Immature natural killer cell (primary cell): ENCODE data around the gene ABHD2. TPM values are rescaled to one million over a fixed set of nuclear protein-coding genes. Genes with fewer than 3 reads are reported as not detected.

Experiments
- DNase-seq, 3 donors: peaks; one replicate each; pipeline ENCODE4 v3.0.0; 2022; ENCODE audit warnings: mixed read lengths in 1 of 3
- H3K27ac Mint-ChIP-seq, 6 donors: one replicate each; pipeline ENCODE4 v1.8.0; 2020; ENCODE audit warnings: mixed read lengths in 6 of 6, mild to moderate bottlenecking in 5 of 6, inconsistent platforms in 4 of 6, moderate library complexity in 3 of 6
- H3K27me3 Mint-ChIP-seq, 3 donors: one replicate each; pipeline ENCODE4 v1.8.0; 2020 to 2021; ENCODE audit warnings: low read depth in 3 of 3, mild to moderate bottlenecking in 3 of 3, mixed read lengths in 3 of 3, moderate library complexity in 3 of 3, inconsistent platforms in 1 of 3
- H3K36me3 Mint-ChIP-seq, 3 donors: one replicate each; pipeline ENCODE4 v1.8.0; 2020; ENCODE audit warnings: mixed read lengths in 3 of 3, inconsistent platforms in 2 of 3, mild to moderate bottlenecking in 2 of 3
- H3K4me1 Mint-ChIP-seq, 2 donors: one replicate each; pipeline ENCODE4 v1.8.0; 2020; ENCODE audit warnings: inconsistent platforms in 2 of 2, mild to moderate bottlenecking in 2 of 2, mixed read lengths in 2 of 2, moderate library complexity in 1 of 2
- H3K4me3 Mint-ChIP-seq, 5 donors: one replicate each; pipeline ENCODE4 v1.8.0; 2020; ENCODE audit warnings: mild to moderate bottlenecking in 5 of 5, mixed read lengths in 5 of 5, inconsistent platforms in 3 of 5, moderate library complexity in 3 of 5
- H3K9me3 Mint-ChIP-seq, 6 donors: one replicate each; pipeline ENCODE4 v1.8.0; 2020; ENCODE audit warnings: mild to moderate bottlenecking in 6 of 6, mixed read lengths in 6 of 6, inconsistent platforms in 4 of 6, moderate library complexity in 3 of 6
- polyA plus RNA-seq, 3 donors: library from polyadenylated mRNA; unstranded; fragments of 300-500 nt; fragmentation: Illumina TruSeq; gene quantifications; one replicate each; pipeline ENCODE4 v1.2.3, GENCODE V29; 2021

The ABHD2 gene
- polyA plus RNA-seq, 3 donors from 2014 or later, result 26.9 to 70.6 (median 33.1) TPM

DNA sequence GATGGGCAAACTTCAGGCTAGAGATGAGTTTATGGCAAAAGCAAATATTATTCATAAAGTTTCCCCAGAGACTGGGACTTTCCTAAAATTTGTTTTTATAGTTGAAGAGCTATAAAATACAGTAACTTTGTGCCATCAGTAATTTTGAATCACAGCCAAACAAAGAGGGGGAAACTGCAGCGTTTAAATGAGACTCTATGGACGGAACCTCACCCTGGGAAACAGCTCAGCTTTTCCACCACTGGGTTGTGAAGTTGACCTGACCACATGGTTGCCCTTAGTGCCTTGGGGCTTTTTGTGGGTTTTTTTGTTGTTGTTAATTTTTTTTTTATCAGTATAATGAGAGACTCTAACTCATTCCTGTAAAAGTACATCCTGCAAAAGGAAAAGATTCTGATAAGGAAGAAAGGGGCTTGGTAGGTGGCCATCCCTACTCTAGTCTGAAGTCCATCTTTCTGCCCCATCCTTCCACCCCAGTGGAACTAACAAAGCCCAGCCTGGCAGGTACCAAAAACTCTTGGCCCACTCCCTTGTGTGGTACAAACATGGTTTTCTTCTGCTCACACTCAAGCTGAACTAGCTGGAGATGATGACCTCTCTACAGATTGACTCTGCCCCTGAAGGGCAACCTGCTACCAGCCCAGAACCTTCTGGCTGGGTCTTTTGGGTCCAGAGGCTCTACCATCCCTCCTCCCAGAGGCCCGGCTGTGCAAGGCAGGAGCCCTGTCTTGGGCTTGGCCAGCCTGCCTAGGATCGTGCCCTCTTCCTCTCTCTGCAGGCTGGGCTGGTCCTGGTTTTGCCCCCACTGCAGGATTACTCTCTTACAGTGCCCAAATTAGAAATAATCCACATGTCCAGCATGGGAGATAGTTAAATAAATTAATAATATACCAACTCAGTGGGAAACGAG lies 92.0 kb downstream of the ABHD2 start:
- Mint-ChIP-seq H3K27ac (peak overlapping the region; percentile 63 to 95 (median 82)), H3K36me3 (peaks cover 17 to 45% (median 28%) of the 10 kb centered on the region in 3 donors), H3K9me3 (no peaks in the 10 kb centered on the region), H3K4me3 (peak overlapping the region; percentile 9 to 63 (median 18)), H3K27me3 (peaks cover 0 to 1% (median 0%) of the 10 kb centered on the region in 3 donors), H3K4me1 (peaks cover 44 to 73% of the 10 kb centered on the region in 2 donors)
- DNase-seq, result peak; percentile 35 to 57 (median 53)

DNA sequence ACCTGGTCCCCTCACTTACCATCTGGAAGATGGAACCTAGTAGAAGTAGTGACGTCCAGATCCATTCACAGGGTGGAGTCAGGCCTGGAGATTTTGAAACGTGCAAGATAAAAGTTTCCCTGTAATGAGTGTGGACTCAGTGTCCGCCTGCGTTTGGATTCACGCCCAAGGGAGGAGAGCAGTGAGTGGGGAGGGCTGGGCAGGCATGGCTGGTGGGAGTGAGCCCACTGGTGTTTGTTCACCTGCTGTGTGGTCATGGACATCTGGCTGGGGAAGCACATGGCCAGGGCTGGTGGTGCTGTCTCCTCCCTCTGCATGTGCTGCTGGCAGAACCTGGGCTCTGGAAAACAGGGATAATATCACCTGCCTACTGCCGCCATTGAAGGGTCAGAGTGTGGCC lies 96.1 kb downstream of the ABHD2 start:
- no peak for DNase-seq
- H3K4me1 Mint-ChIP-seq, result peaks cover 26 to 60% of the 10 kb centered on the region in 2 donors
- peaks cover 0 to 1% (median 0%) of the 10 kb centered on the region in 3 donors for H3K27me3 Mint-ChIP-seq
- H3K27ac Mint-ChIP-seq, result peak overlapping the region in 1 of 6 donors; percentile 34
- no peaks in the 10 kb centered on the region for H3K9me3 Mint-ChIP-seq
- H3K36me3 Mint-ChIP-seq, result peaks cover 14 to 34% (median 27%) of the 10 kb centered on the region in 3 donors
- no peak overlapping the region for H3K4me3 Mint-ChIP-seq

GRCh38 chr15:89184886-89185526 lies 96.8 kb downstream of the ABHD2 start:
- Mint-ChIP-seq H3K27ac (peak overlapping the region in 1 of 6 donors; percentile 59), H3K36me3 (peaks cover 14 to 32% (median 27%) of the 10 kb centered on the region in 3 donors), H3K4me3 (no peak overlapping the region), H3K9me3 (no peaks in the 10 kb centered on the region), H3K27me3 (peaks cover 0 to 1% (median 0%) of the 10 kb centered on the region in 3 donors), H3K4me1 (peaks cover 19 to 53% of the 10 kb centered on the region in 2 donors)
- DNase-seq, result no peak

DNA sequence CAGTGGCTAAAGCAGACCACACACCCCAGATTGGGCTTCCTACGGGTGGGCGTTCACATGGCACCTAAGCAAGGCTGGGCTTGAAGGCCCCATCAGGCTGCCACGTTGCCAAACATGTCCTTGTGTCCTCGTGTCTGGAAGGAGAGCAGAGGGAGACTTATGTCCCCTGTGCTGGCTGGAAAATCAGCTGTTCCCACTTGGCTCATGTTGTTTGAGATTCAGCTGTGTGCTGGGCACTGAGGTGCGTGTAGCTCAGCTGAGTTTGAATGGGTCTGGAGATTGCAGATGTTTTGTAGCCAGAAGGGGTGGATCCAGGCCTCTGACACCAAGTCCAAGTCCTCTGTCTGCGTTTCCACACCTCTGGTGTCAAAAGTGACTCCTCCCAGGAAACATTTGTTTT lies 98.5 kb downstream of the ABHD2 start:
- H3K9me3 Mint-ChIP-seq, result no peaks in the 10 kb centered on the region
- peak overlapping the region in 4 of 6 donors; percentile 40 to 76 (median 52) for H3K27ac Mint-ChIP-seq
- DNase-seq, result no peak
- peaks cover 8 to 38% of the 10 kb centered on the region in 2 donors for H3K4me1 Mint-ChIP-seq
- peaks cover 0 to 1% (median 0%) of the 10 kb centered on the region in 3 donors for H3K27me3 Mint-ChIP-seq
- peaks cover 19 to 41% (median 33%) of the 10 kb centered on the region in 3 donors for H3K36me3 Mint-ChIP-seq
- no peak overlapping the region for H3K4me3 Mint-ChIP-seq

GRCh38 chr15:89187301-89187985 lies 99.2 kb downstream of the ABHD2 start:
- Mint-ChIP-seq H3K27me3 (no peaks in the 10 kb centered on the region), H3K36me3 (peaks cover 19 to 47% (median 29%) of the 10 kb centered on the region in 3 donors), H3K27ac (peak overlapping the region in 4 of 6 donors; percentile 27 to 52 (median 42)), H3K4me3 (no peak overlapping the region), H3K4me1 (peaks cover 8 to 31% of the 10 kb centered on the region in 2 donors), H3K9me3 (no peaks in the 10 kb centered on the region)
- no peak for DNase-seq

- H3K4me1 Mint-ChIP-seq, result peaks cover 6 to 25% of the 10 kb centered on the region in 2 donors
- no peak overlapping the region for H3K4me3 Mint-ChIP-seq
- peaks cover 22 to 50% (median 29%) of the 10 kb centered on the region in 3 donors for H3K36me3 Mint-ChIP-seq
- no peak for DNase-seq
- H3K27me3 Mint-ChIP-seq, result no peaks in the 10 kb centered on the region
- no peaks in the 10 kb centered on the region for H3K9me3 Mint-ChIP-seq
- H3K27ac Mint-ChIP-seq, result peak overlapping the region in 2 of 6 donors; percentile 43 to 55
Observed at GRCh38 chr15:89187986-89188514, 99.8 kb downstream of the ABHD2 start.

GRCh38 chr15:89192136-89192535 lies 103.9 kb downstream of the ABHD2 start:
- no peaks in the 10 kb centered on the region for H3K9me3 Mint-ChIP-seq
- H3K27ac Mint-ChIP-seq, result peak overlapping the region in 2 of 6 donors; percentile 12 to 19
- H3K4me1 Mint-ChIP-seq, result peaks cover under 1 to 9% of the 10 kb centered on the region in 2 donors
- peaks cover 29 to 61% (median 39%) of the 10 kb centered on the region in 3 donors for H3K36me3 Mint-ChIP-seq
- no peak for DNase-seq
- H3K4me3 Mint-ChIP-seq, result no peak overlapping the region
- peaks cover 0 to 3% (median 0%) of the 10 kb centered on the region in 3 donors for H3K27me3 Mint-ChIP-seq

DNA sequence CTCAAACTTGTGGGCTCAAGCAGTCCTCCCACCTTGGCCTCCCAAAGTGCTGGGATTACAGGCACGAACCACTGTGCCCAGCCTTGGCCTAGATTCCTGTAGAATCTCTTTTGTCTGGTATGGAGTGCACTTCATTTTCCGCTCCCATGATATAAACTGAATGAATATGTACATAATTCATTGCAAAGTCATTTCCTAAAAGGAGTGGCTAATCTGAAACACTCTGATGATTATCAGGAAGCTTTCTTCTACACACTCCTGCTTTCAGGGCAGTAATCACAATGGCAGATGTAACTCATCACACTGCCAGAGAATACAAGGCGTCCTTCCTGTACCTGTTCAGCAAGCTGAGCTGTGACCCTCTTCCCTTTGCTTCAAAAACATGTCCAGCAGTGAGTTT lies 104.5 kb downstream of the ABHD2 start:
- no peak for DNase-seq
- Mint-ChIP-seq H3K36me3 (peaks cover 32 to 59% (median 40%) of the 10 kb centered on the region in 3 donors), H3K4me3 (no peak overlapping the region), H3K27me3 (peaks cover 0 to 3% (median 0%) of the 10 kb centered on the region in 3 donors), H3K9me3 (no peaks in the 10 kb centered on the region), H3K27ac (peak overlapping the region in 1 of 6 donors; percentile 60), H3K4me1 (peaks cover 0 to 6% of the 10 kb centered on the region in 2 donors)

DNA sequence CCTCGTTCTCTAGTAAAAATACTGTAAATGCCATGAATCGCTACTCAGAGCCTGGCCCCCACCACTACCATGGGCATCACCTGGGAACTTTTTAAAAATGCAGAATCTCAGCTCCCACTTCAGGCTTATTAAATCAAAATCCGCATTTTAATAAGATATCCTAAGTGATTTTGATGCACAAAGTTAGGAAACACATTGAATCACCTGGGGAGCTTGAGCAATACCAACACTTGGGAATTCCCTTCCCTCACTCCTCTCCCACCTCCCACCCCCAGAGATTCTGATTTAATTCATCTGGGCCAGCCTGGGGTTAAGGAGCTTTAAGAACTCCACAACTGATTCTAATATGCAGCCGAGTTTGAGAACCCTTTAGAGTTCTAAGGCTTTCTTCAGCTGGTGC lies 106.4 kb downstream of the ABHD2 start:
- Mint-ChIP-seq H3K9me3 (no peaks in the 10 kb centered on the region), H3K36me3 (peaks cover 25 to 59% (median 28%) of the 10 kb centered on the region in 3 donors), H3K4me1 (peaks cover 0 to 5% of the 10 kb centered on the region in 2 donors), H3K27ac (no peak overlapping the region), H3K27me3 (peaks cover 0 to 3% (median 0%) of the 10 kb centered on the region in 3 donors), H3K4me3 (no peak overlapping the region)
- DNase-seq, result no peak

GRCh38 chr15:89195836-89196235 lies 107.6 kb downstream of the ABHD2 start:
- H3K4me1 Mint-ChIP-seq, result peaks cover 0 to 5% of the 10 kb centered on the region in 2 donors
- H3K27me3 Mint-ChIP-seq, result peaks cover under 1 to 5% (median 2%) of the 10 kb centered on the region in 3 donors
- DNase-seq, result no peak
- no peaks in the 10 kb centered on the region for H3K9me3 Mint-ChIP-seq
- no peak overlapping the region for H3K27ac Mint-ChIP-seq
- H3K4me3 Mint-ChIP-seq, result no peak overlapping the region
- H3K36me3 Mint-ChIP-seq, result peaks cover 25 to 61% (median 28%) of the 10 kb centered on the region in 3 donors

DNA sequence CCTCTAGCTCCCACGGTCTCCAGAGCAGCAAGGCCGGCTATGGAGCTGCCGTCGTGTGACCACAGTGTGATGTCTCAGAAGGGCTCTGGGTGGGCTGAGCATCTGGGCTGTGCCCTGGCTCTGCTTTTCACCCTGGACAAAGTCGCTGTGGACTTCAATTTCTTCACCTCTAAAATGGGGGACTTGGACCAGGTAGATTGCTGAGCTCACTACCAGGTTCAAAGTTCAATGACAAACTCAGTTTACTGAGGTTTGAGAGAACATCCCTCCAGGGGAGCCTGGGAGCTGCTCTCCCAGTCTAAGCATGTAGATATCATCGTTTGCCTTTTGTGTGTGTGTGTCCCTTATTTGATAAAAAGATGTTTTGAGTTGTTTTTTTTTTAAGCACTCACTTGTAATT lies 108.0 kb downstream of the ABHD2 start:
- DNase-seq, result no peak
- peaks cover 2 to 5% (median 3%) of the 10 kb centered on the region in 3 donors for H3K27me3 Mint-ChIP-seq
- no peaks in the 10 kb centered on the region for H3K9me3 Mint-ChIP-seq
- no peak overlapping the region for H3K4me3 Mint-ChIP-seq
- H3K36me3 Mint-ChIP-seq, result peaks cover 22 to 61% (median 24%) of the 10 kb centered on the region in 3 donors
- H3K4me1 Mint-ChIP-seq, result peaks cover 0 to 5% of the 10 kb centered on the region in 2 donors
- H3K27ac Mint-ChIP-seq, result no peak overlapping the region

DNA sequence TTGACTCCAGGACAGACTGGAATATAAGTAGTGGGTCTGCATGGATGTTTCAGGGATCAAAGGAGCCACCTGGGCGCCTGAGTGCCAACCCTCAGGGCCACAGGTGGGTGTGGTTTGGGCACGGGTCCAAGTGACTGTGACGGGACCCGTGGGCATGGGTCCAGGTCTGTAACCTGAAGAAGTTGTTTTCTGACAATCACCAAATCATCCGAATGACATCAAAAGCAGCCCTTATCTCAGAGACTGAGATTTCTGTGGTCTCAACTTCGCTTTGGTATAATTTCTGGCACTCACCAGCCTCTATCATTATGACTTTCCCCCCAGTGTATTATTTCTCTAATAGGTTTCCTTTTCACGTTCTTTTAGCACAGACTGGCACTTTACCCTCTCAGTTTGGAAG lies 108.7 kb downstream of the ABHD2 start:
- H3K36me3 Mint-ChIP-seq, result peaks cover 20 to 60% (median 22%) of the 10 kb centered on the region in 3 donors
- H3K4me1 Mint-ChIP-seq, result peaks cover 0 to 9% of the 10 kb centered on the region in 2 donors
- no peaks in the 10 kb centered on the region for H3K9me3 Mint-ChIP-seq
- peaks cover 2 to 5% (median 3%) of the 10 kb centered on the region in 3 donors for H3K27me3 Mint-ChIP-seq
- peak overlapping the region in 5 of 6 donors; percentile 2 to 65 (median 28) for H3K27ac Mint-ChIP-seq
- no peak for DNase-seq
- H3K4me3 Mint-ChIP-seq, result no peak overlapping the region

DNA sequence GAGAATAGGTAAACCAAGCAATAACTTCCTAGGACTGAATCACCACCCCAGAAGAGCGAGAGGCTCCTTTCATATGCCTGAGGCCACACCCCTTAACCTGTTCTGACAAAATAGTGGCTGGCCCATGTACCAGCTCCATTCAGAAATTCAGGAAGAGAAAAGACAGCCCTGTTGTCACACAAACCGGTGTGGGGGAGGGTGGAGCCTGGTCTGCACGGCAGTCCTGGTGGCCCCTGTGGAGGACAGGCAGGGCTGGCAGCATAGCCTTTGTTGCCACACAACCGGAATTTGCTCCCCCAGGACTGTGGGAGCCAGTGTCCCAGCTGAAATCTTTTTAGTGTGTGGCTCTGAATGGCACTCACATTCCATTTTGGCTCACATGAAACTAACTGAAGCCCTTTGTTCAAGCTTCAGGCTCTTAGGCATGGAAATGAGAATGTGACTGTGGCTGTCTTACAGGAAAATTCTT lies 109.3 kb downstream of the ABHD2 start:
- Mint-ChIP-seq H3K4me3 (no peak overlapping the region), H3K36me3 (peaks cover 20 to 55% (median 22%) of the 10 kb centered on the region in 3 donors), H3K9me3 (no peaks in the 10 kb centered on the region), H3K27ac (peak overlapping the region in 3 of 6 donors; percentile 22 to 57 (median 28)), H3K4me1 (peaks cover 3 to 14% of the 10 kb centered on the region in 2 donors), H3K27me3 (peaks cover 2 to 5% (median 3%) of the 10 kb centered on the region in 3 donors)
- no peak for DNase-seq
